Panc1 (cell line): ENCODE measurements around the gene FCHSD2. TPM values are rescaled to one million over a fixed set of nuclear protein-coding genes. Genes with fewer than 3 reads are reported as not detected.

Experiments
- ATAC-seq: fragments of 200-7000 bp; cut with Tn5 transposase; 2 replicates; pipeline ENCODE4 v1.9.1; 2020; ENCODE audit warnings: mild to moderate bottlenecking, moderate library complexity
- BruUV-seq: library from RNA; stranded (reverse); fragments of 400-500 nt; replicated peaks from 2 replicates; lab custom pipeline; 2021; lab: Mats Ljungman, UMichigan
- CTCF ChIA-PET: fragments of 300-600 bp; sonication (Branson Sonifier 250); formaldehyde crosslinking; loops from one replicate; lab custom pipeline; 2022; ENCODE audit warnings: antibody characterized with exemption; lab: Charles Lee
- POLR2A ChIA-PET: fragments of 300-600 bp; sonication (Branson Sonifier 250); formaldehyde crosslinking; loops from one replicate; lab custom pipeline; 2022; ENCODE audit warnings: antibody characterized with exemption; lab: Charles Lee
- DNase-seq: peaks from one replicate; pipeline ENCODE4 v3.0.0-alpha.2; 2010; ENCODE audit warnings: low read depth, low spot score
- H3K27ac ChIP-seq: 2 replicates; pipeline ENCODE4 v1.5.1; 2011; ENCODE audit warnings: mild to moderate bottlenecking, low read length, inconsistent platforms
- H3K27me3 ChIP-seq: fragments of 200-500 bp; sonication (Bioruptor generic); 2 replicates; pipeline ENCODE4 v1.6.0; 2014; ENCODE audit warnings: low read length, inconsistent platforms; ENCODE audit not compliant: control insufficient read depth, insufficient read depth
- H3K36me3 ChIP-seq: fragments of 200-500 bp; sonication (Bioruptor generic); 2 replicates; pipeline ENCODE4 v1.5.1; 2014; ENCODE audit warnings: inconsistent platforms, mild to moderate bottlenecking, low read length, moderate library complexity; ENCODE audit not compliant: control insufficient read depth, insufficient read depth
- H3K4me1 ChIP-seq: 2 replicates; pipeline ENCODE4 v1.5.1; 2011; ENCODE audit warnings: inconsistent platforms, mild to moderate bottlenecking, low read length, moderate library complexity; ENCODE audit not compliant: control insufficient read depth, insufficient read depth
- H3K4me3 ChIP-seq, 2 experiments: 2 replicates each; pipeline ENCODE4 v1.5.1; 2011 to 2012; ENCODE audit warnings: low read depth in 2 of 2, low read length in 2 of 2, mild to moderate bottlenecking in 2 of 2, inconsistent platforms in 1 of 2, moderate library complexity in 1 of 2
- H3K9me3 ChIP-seq: fragments of 200-500 bp; sonication (Bioruptor generic); 2 replicates; pipeline ENCODE4 v1.5.1; 2014; ENCODE audit warnings: low read depth, mild to moderate bottlenecking, inconsistent platforms, low read length, moderate library complexity; ENCODE audit not compliant: control insufficient read depth, insufficient read depth
- CTCF ChIP-seq: fragments of 450-650 bp; IDR thresholded peaks from 2 replicates; pipeline ENCODE4 v1.5.1; 2017; ENCODE audit warnings: mild to moderate bottlenecking
- POLR2AphosphoS5 ChIP-seq: IDR thresholded peaks from 2 replicates; pipeline ENCODE4 v1.6.1; 2012; ENCODE audit warnings: mild to moderate bottlenecking, low read depth, low read length, moderate library complexity
- REST ChIP-seq, 2 experiments: IDR thresholded peaks; 2 replicates each; pipeline ENCODE4 v1.6.1; 2011 to 2012; ENCODE audit warnings: low read depth in 2 of 2, control low read depth in 1 of 2, low read length in 1 of 2, mild to moderate bottlenecking in 1 of 2, moderate library complexity in 1 of 2; ENCODE audit not compliant: insufficient read depth in 1 of 2
- SIN3A ChIP-seq: IDR thresholded peaks from 2 replicates; pipeline ENCODE4 v1.6.1; 2012; ENCODE audit warnings: low read depth, mild to moderate bottlenecking, low read length, moderate library complexity, borderline replicate concordance; ENCODE audit not compliant: insufficient read depth
- TCF7L2 ChIP-seq: IDR thresholded peaks from 2 replicates; pipeline ENCODE4 v1.6.1; 2011; ENCODE audit warnings: mild to moderate bottlenecking, low read depth, low read length, inconsistent platforms
- in situ Hi-C: cut with HindIII; loops from 2 replicates; pipeline ENCODE4 v1.10.0; 2016; ENCODE audit warnings: low sequenced_read_pairs, low pct_unique_long_range_greater_than_20kb
- intact Hi-C: fragments of 100-400 bp; cut with micrococcal nuclease; formaldehyde crosslinking; loops from one replicate; pipeline ENCODE4 v1.10.0; 2022; ENCODE audit not compliant: unreplicated experiment
- total RNA-seq: library from RNA; stranded (reverse); gene quantifications from one replicate; pipeline ENCODE4 v1.2.1, GENCODE V29; 2021; ENCODE audit not compliant: unreplicated experiment

Gene FCHSD2
- total RNA-seq, 1 experiment from 2014 or later = 31.8 TPM

- intact Hi-C loops = no loop called here
- CTCF ChIA-PET = no interaction called here
- H3K27me3 ChIP-seq = no peaks in the 10 kb centered on the region
- peaks cover 15% of the 10 kb centered on the region for H3K4me1 ChIP-seq
- POLR2A ChIA-PET = no interaction called here
- no TSS peak for BruUV-seq
- ATAC-seq (no peak), DNase-seq (no peak)
- H3K36me3 ChIP-seq = no peaks in the 10 kb centered on the region
- TF ChIP-seq POLR2AphosphoS5 = no peak
- in situ Hi-C loops = no loop called here
- no peak overlapping the region for H3K4me3 ChIP-seq
- no peaks in the 10 kb centered on the region for H3K9me3 ChIP-seq
- H3K27ac ChIP-seq = no peak overlapping the region
Observed at GRCh38 chr11:72816404-72816990, 325.6 kb downstream of the FCHSD2 start.

- Histone ChIP-seq H3K27ac (peak overlapping the region; percentile 65), H3K4me3 (peak overlapping the region; percentile 68 to 97), H3K27me3 (no peaks in the 10 kb centered on the region), H3K9me3 (no peaks in the 10 kb centered on the region), H3K4me1 (peaks cover 10% of the 10 kb centered on the region), H3K36me3 (no peaks in the 10 kb centered on the region)
- intact Hi-C loops = no loop called here
- in situ Hi-C loops = no loop called here
- CTCF ChIA-PET = no interaction called here
- DNase-seq = no peak
- POLR2A ChIA-PET = interaction anchor here (0.6 kb wide), 1 partner anchor 111 kb away, joined by 4 read pairs; no protein-coding TSS in a partner anchor
- no peak for ATAC-seq
- TF ChIP-seq REST (IDR thresholded peaks at IDR 0.05; ENCODE audit: insufficient read depth in 1 of 2, low read depth in 2 of 2, low read length in 1 of 2) (no peak), CTCF (no peak), SIN3A (no peak), TCF7L2 (no peak)
- no TSS peak for BruUV-seq
Observed at GRCh38 chr11:72815110-72815618, 327.0 kb downstream of the FCHSD2 start.
